ENCODE results near the gene MBOAT1. TPM values are rescaled to one million over a fixed set of nuclear protein-coding genes. Genes with fewer than 3 reads are reported as not detected.

MBOAT1 gene
- polyA plus RNA-seq, 1 of the 3 experiments (the other 2 are of a cell fraction) = 3.0 TPM

DNA sequence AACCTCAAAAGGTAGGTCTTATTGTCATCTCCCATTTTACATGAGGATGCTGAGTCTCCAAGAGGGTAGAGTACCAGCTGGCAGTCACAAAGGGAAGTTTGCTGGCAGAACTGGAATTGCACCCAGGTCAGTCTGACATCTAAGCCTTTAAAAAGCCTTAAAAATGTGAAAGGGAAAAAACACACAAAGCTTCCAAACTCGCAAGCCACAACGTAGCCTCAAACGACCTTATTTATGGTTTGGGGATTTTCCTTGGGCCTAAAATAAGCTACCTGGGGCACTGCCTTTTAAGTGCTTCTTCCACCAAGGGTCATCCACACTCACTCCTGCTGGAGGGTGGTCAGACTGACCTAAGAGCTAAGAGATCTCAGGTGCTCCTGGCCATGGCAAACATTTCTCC is 2.1 kb downstream of the MBOAT1 start:
- ChIA-PET POLR2A (no interaction called here), CTCF (interaction anchor here (0.6 kb wide), 1 partner anchor 15 kb away, joined by 3 read pairs; no protein-coding TSS in a partner anchor)
- Histone ChIP-seq H4K20me1 (ENCODE audit: insufficient read depth) (no peaks in the 10 kb centered on the region), H3K27me3 (ENCODE audit: insufficient read depth) (no peaks in the 10 kb centered on the region), H3K9me3 (no peaks in the 10 kb centered on the region), H3K27ac (ENCODE audit: low read depth in 2 of 2, low read length in 1 of 2) (no peak overlapping the region), H3K4me3 (ENCODE audit: low read depth in 2 of 2, low read length in 1 of 2) (no peak overlapping the region), H3K79me2 (ENCODE audit: insufficient read depth) (peaks cover 8% of the 10 kb centered on the region; the same call in 1 of the 2 replicates), H3F3A (replicated peaks; ENCODE audit: insufficient read depth) (no peaks in the 10 kb centered on the region), H3K9me2 (no peaks in the 10 kb centered on the region), H3K4me2 (no peak overlapping the region), H3K9ac (no peak overlapping the region), H3K4me1 (ENCODE audit: control insufficient read depth in 1 of 2, insufficient read depth in 2 of 2, low read depth in 1 of 2, low read length in 1 of 2) (peaks cover 14 to 15% of the 10 kb centered on the region in 2 experiments; a peak in 2 of 4 replicates), H2AFZ (ENCODE audit: low read depth) (no peak overlapping the region), H3K36me3 (replicated peaks in 1 of 2; ENCODE audit: control insufficient read depth in 1 of 2, insufficient read depth in 2 of 2, low read length in 1 of 2) (no peaks in the 10 kb centered on the region)
- 93% methylated on average over 3 of the region's 3 CpGs for WGBS (ENCODE audit: low lambda C conversion rate)
- TF ChIP-seq RAD21 (IDR thresholded peaks at IDR 0.05; ENCODE audit: low read length) = no peak
- TF ChIP-seq EP300 (IDR thresholded peaks at IDR 0.05; ENCODE audit: borderline replicate concordance in 1 of 2, low read depth in 1 of 2, low read length in 1 of 2) = no peak
- TF ChIP-seq POLR2AphosphoS5 (IDR thresholded peaks at IDR 0.05; ENCODE audit: low read depth, low read length) = no peak
- no peak for TF ChIP-seq MXI1 (IDR thresholded peaks at IDR 0.05; ENCODE audit: low read depth, low read length)
- TF ChIP-seq, protein P1, sequence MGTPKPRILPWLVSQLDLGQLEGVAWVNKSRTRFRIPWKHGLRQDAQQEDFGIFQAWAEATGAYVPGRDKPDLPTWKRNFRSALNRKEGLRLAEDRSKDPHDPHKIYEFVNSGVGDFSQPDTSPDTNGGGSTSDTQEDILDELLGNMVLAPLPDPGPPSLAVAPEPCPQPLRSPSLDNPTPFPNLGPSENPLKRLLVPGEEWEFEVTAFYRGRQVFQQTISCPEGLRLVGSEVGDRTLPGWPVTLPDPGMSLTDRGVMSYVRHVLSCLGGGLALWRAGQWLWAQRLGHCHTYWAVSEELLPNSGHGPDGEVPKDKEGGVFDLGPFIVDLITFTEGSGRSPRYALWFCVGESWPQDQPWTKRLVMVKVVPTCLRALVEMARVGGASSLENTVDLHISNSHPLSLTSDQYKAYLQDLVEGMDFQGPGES (IDR thresholded peaks at IDR 0.05; ENCODE audit: low read depth, low read length) = no peak
- TF ChIP-seq, protein P2, sequence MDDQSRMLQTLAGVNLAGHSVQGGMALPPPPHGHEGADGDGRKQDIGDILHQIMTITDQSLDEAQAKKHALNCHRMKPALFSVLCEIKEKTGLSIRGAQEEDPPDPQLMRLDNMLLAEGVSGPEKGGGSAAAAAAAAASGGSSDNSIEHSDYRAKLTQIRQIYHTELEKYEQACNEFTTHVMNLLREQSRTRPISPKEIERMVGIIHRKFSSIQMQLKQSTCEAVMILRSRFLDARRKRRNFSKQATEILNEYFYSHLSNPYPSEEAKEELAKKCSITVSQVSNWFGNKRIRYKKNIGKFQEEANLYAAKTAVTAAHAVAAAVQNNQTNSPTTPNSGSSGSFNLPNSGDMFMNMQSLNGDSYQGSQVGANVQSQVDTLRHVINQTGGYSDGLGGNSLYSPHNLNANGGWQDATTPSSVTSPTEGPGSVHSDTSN (IDR thresholded peaks at IDR 0.05) = no peak
- no peak for TF ChIP-seq GATA2 (CRISPR knock-in tag; IDR thresholded peaks at IDR 0.05)
- TF ChIP-seq, protein P3, sequence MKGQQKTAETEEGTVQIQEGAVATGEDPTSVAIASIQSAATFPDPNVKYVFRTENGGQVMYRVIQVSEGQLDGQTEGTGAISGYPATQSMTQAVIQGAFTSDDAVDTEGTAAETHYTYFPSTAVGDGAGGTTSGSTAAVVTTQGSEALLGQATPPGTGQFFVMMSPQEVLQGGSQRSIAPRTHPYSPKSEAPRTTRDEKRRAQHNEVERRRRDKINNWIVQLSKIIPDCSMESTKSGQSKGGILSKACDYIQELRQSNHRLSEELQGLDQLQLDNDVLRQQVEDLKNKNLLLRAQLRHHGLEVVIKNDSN (IDR thresholded peaks at IDR 0.05; ENCODE audit: borderline replicate concordance, low read depth) = no peak
- TF ChIP-seq TCF12 (IDR thresholded peaks at IDR 0.05) = no peak
- TF ChIP-seq ELF1 (IDR thresholded peaks at IDR 0.05) = no peak
- no peak for TF ChIP-seq NRF1 (IDR thresholded peaks at IDR 0.05; ENCODE audit: low read depth, low read length)
- TF ChIP-seq, protein P4, sequence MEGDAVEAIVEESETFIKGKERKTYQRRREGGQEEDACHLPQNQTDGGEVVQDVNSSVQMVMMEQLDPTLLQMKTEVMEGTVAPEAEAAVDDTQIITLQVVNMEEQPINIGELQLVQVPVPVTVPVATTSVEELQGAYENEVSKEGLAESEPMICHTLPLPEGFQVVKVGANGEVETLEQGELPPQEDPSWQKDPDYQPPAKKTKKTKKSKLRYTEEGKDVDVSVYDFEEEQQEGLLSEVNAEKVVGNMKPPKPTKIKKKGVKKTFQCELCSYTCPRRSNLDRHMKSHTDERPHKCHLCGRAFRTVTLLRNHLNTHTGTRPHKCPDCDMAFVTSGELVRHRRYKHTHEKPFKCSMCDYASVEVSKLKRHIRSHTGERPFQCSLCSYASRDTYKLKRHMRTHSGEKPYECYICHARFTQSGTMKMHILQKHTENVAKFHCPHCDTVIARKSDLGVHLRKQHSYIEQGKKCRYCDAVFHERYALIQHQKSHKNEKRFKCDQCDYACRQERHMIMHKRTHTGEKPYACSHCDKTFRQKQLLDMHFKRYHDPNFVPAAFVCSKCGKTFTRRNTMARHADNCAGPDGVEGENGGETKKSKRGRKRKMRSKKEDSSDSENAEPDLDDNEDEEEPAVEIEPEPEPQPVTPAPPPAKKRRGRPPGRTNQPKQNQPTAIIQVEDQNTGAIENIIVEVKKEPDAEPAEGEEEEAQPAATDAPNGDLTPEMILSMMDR (IDR thresholded peaks at IDR 0.05) = no peak
- no peak for TF ChIP-seq RCOR1 (IDR thresholded peaks at IDR 0.05; ENCODE audit: low read length)
- no peak for DNase-seq

Measured in SK-N-SH (cell line).